ENCODE results near the gene B4GALNT1.
"Not testable (repeated sequence)": the region's sequence is repeated elsewhere in the genome, so short reads cannot be mapped to it uniquely, and the experiment has no call there.

The B4GALNT1 gene

DNA sequence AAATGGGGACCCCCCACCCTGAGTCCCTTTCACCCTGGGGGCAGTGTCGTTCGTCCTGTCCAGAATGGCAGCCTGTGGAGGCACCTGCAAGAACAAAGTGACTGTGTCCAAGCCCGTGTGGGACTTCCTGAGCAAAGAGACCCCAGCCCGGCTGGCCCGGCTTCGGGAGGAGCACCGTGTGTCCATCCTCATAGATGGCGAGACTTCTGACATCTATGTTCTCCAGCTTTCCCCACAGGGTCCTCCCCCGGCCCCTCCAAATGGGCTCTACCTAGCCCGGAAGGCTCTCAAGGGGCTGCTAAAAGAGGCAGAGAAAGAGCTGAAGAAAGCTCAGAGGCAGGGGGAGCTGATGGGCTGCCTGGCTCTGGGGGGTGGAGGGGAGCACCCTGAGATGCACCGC lies 26.2 kb downstream of the B4GALNT1 start:
- no peak for DNase-seq

DNA sequence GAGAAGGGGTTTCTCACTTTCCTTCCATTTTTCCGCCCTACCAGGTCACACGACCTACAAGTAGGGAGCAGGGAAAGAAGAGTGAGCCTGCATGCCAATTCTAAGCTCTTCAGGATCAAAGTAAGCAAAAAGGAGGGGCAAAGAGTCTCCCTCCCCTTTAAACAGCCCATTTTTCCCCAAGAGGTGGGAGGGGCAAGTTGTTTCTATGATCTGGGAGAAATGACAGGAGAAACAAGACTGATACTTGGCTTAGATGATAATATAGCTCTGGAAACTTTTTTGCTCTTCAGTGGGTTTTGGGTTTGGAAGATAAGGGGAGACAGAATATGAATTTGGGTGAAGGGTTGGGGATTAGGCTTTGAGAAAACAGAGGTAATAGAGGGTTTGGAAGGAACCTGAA lies 26.6 kb downstream of the B4GALNT1 start:
- no peak for DNase-seq

DNA sequence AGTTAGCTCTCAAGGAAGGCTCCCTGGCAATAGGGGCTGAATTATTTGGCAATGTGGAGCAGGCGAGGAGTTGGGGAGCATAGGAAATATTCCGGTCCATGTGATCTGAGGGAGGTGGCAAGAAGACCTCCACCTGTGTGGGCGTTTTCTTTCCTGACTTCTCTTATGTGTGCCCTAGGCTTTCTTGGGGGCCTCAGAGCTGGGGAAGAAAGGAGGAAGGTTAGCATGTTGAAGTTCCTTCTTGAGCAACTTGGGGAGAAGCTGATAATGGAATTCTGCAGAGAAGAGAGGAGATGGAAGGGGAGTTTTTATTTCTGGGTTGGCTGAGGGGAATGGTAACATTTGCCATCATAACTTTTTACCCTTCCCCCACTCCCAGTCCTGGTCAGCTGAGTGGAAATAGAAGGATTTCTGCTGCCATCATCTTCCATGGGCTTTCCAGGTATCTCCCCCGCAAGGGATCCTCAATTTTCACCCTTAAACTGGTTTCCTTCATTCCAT lies 27.1 kb downstream of the B4GALNT1 start:
- DNase-seq = no peak

DNA sequence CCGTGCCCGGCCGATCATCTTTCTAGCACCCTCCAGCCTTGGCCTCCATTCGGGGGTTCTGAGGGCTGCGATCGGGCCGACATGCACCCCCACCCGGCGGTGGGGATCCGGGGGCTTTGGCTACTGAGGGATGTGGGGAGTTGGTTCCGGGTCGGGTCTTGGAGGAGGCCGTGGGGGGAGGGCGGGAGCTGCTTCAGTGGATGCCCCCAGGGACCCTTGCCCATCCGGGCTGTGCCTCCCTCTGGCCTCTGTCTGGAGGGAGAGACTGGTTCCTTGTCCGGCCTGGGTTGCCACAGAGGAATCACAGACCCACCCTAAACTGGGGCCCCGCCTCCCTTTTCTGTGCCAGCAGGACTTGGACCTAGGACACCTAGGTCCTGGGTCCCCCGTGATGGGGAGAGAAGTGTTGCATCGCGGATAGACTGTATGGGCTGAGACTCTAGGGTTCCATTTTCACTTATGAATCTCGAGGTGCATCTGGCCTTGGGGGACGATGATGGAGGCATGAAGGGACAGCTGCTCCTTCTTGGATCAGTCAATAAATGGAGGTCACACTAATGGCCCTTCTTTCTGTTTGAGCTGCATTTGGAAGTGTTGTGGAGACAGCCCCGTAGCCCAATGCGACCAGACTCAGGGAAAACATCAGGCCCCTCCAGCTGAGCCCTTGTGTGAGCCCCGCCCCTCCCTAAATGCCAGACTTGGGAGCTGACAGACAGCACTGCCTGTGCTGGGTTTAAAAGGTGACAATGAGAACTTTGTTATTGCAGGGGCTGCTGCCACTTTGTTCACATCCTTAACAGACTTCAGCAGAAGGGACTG lies 27.8 kb downstream of the B4GALNT1 start:
- peak; percentile 63 for DNase-seq

DNA sequence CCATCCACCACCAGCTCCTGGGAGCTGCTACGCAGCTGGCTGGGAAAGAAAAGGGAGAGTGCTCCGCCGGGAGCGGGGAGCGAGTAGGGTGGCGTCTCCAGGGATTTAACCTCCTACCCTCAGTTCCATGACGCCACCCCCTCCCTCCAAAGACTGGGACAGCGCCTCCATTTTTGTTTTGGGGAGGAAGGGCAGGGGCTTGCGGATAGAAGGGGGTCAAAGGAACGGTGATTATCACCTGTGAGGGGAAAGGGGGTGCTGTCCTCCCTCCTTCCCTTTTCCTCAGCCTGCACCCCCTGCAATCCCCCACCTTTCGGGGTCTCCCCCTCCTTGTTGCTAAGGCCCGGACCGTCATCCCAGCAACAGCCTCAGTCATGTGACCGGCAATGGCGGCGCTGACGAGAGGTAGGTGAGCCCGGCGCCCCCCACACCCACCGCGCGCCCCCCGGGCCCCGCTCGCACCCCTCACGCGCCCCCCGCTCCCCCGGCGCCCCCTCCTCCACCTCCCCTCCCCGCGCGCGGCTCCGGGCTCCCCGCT lies 28.5 kb downstream of the B4GALNT1 start, which contains the start of gene DTX3:
DTX3 (plus strand) TSS at position 371 of the 538 bp plus-strand sequence. CDS start 1,694 bp downstream, outside the sequence.
- DNase-seq = peak; percentile 69

DNA sequence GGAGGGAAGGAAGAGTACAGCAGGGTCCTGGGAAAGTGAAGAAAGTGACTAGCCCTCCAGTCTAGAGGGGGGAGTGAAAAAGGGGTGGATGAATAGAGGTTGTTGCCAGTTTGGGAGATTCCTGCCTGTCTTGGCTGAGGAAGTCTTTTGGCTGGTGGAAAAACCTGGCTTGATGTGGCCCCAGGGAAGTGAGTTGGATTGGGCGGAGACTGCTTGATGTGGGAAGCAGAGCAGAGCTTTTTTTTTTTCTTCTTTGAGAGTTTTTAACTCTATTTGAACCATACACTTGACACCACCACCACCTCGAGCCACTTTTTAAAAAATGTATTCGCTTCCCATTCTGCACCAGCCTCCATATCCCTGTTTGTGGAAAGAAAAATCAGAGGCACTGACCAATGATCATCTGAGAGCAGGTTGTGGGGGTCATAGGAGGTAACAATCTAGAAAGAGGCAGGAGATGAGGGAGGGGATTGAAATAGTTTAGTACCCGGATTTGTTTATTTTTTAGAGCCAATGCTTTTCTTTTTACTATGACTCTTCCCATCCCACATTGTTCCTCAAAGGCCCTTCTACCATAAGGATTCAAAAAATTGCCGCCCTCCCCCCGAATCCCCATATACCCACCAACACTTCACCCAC lies 29.1 kb downstream of the B4GALNT1 start:
- DNase-seq = peak; percentile 89

DNA sequence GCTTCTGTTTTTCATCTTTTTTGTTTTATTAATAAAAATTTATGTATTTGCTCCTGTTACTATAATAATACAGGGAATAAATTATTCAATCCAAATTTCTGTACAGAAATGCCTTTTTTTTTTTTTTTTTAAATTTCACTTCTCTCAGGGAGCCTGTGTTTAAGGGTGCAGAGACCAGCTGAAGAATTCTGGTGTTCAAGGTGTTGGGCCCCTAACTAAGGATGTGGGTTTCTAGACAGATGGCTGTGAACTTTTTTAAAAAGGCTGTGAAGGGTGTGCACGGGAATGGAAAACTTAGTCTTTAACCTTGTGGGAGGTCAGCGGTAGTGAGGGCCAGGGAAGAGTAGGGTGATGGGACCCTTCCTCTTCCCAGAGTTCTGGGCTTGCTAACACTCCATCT lies 29.7 kb downstream of the B4GALNT1 start:
- DNase-seq = no peak

DNA sequence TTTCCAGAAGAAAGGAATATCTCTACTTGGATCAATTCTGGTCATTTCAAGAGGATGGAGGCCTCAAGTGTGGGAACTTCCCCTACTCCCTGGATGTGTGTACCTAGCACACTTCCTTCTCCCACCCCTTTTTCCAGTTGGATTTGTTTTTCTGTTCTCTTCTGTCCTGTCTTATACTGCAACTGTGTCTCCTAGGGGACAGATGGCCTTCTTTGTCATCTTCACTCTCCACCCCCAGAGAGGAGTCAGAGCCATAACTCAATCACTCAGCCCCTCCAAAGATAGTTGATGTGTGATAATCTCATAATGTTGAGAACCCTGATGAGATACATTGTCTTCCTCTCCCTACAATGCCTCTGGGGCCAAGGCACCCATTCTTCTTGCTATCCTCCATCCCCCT lies 30.5 kb downstream of the B4GALNT1 start:
- DNase-seq = no peak

DNA sequence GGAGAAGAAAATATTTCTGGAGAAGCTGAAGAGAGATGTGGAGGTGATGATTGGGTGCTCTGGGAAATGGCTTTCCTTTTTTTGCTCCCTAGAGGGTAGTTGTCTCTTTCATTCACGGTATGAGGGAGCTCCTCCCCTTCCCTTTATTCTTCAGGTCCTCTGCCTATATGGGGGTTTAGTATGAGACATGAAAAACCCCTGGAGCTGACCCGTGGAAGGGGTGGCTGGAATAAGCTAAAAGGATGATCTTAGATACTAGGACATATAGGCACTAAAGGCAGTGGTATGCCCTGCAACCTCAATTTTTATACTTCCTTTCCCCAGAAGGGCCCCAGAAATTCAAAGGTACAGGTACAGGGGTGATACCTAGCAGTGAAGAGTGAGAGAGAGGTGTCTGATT lies 32.6 kb downstream of the B4GALNT1 start:
- no peak for DNase-seq

DNA sequence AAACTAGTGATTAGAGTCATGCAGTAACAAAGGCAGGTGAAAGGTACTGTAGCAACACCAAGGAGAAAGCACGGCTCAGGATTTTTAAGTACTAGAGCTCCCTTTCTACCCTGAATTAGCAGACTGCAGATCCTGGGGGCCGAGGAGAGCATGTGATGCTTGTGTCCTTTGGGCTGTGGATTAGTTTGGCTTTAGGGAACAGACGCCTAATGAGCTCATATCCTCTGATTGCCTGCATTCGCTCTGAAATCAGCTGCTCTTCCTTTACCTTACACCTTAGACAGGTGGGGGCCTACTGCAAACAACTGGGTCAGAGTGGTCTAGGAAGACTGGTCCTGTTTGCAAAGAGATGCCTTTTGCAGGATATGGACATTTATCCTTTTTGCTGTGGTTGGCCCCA lies 39.8 kb downstream of the B4GALNT1 start:
- DNase-seq = no peak

DNA sequence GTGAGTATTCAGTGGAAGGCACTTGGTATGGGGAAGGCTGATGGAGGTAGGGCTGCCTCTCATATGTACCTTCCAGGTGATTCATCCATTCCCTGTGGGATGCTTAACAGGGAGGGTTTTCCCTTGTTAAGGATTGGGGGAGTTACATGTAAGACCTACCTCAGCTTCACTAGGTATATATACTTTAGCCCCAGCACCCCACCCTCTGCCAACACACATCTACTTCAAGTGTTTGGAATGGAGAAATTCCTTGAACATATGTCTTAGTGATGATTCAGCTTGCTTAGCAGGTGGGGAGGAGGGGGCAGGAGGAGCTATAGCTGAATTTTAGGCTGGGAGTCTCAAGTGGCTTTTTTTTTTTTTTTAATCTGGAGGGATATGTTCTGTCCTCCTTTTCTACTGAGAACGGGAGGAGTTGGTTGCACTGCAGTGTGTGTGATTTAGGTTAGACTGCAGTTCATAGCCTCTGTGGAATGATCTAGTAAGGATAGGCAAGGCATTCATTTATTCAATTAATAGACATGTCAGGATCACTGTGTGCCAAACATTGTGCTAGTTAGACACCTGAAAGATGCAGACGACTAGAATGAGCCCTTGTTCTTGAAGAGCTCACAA lies 40.3 kb downstream of the B4GALNT1 start:
- DNase-seq = no peak

DNA sequence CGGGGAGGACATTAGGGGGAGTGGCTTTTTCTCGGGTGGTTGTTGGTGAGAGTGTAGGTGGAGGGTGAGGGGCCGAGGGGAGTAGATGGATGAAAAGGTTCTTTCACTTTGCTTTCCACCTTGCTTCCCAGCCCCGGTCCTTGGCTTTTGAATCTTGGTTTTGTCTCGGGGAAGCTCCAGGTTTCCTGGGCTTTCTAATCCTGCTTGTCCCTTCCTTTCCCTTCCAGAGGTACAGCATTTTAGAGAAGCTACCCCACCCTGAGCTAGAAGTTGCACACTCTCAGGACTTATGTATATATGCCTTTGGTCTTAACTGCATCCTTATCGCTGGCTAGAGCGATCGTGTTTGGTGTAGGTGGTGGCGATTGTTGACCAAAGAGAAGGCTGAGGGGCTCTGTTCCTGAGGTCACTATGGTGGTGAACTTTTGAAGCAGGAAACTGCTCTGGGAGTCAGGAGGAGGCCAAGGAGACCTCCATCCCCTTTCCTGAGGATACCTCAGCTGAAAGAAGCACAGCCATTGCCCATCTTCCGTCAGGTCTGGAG lies 41.1 kb downstream of the B4GALNT1 start:
- no peak for DNase-seq

DNA sequence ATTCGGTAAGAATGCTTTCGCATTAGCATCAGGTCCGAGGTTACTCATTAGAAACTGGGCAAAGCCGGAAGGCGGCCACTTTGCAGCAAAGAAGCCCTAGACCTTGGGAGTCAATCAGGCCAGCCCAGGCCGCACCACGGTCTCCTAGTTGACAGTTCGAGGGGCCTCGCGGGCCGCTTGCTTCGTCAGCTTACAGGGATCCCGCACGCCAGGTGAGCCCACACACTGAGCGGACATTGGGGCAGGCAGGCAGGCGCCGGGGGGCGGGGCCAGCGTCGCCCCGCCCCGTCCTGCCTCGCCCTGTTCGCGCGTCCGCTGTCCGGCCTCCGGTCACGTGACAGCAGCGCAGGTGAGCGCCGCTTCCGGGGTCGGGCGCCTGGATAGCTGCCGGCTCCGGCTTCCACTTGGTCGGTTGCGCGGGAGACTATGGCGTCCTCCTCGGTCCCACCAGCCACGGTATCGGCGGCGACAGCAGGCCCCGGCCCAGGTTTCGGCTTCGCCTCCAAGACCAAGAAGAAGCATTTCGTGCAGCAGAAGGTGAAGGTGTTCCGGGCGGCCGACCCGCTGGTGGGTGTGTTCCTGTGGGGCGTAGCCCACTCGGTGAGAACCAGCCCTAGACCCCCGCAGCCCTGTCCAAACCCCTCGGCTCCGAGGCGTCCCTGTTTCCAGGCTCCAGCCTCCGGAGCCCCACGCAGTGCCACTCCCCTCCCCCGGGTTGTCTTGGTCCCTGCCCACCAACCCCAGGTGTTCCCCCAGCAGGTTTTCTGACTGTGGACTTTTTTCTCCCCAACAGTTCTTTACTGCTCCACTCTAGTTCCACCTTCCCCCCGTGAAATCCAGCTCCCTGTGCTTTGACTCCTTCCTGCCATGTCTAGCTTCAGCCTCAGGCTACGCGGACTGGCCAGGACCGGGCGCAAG lies 41.9 kb downstream of the B4GALNT1 start, which contains the start of gene PIP4K2C:
PIP4K2C (plus strand) TSS at position 329 of the 918 bp plus-strand sequence; CDS start at position 427, 98 bp downstream.
- DNase-seq = peak; percentile 75

DNA sequence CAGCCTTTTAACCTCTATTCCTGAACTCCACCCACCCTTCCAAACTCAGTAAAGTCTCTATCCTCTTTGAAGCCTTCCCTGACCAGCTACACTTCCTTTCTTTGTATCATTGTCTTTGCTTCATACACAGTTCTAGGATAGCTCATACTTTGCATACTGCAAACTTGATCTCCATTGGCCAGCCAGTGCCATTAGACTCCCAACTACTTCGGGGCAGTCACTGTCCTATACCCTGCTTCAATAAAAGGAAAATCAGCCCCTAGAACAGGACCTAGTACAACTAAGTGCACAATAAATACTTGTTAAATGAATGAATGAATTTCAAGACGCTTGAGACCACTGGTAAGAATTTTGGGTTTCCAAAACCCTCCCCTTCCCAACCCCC lies 42.5 kb downstream of the B4GALNT1 start:
- DNase-seq = no peak

DNA sequence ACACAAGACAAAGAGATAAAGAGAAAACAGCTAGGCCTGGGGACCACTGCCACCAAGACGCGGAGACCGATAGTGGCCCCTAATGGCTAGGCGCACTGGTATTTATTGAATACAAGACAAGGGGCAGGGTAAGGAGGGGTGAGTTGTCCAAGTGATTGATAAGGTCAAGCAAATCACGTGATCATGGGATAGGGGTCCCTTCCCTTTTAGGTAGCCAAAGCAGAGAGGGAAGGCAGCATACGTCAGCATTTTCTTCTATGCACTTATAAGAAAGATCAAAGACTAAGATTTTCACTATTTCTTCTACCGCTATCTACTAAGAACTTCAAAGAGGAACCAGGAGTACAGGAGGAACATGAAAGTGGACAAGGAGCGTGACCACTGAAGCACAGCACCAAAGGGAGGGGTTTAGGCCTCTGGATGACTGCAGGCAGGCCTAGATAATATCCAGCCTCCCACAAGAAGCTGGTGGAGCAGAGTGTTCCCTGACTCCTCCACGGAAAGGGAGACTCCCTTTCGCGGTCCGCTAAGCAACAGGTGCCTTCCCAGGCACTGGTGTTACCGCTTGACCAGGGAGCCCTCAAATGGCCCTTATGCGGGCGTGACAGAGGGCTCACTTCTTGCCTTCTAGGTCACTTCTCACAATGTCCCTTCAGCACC lies 43.9 kb downstream of the B4GALNT1 start:
- DNase-seq = not testable (repeated sequence)

DNA sequence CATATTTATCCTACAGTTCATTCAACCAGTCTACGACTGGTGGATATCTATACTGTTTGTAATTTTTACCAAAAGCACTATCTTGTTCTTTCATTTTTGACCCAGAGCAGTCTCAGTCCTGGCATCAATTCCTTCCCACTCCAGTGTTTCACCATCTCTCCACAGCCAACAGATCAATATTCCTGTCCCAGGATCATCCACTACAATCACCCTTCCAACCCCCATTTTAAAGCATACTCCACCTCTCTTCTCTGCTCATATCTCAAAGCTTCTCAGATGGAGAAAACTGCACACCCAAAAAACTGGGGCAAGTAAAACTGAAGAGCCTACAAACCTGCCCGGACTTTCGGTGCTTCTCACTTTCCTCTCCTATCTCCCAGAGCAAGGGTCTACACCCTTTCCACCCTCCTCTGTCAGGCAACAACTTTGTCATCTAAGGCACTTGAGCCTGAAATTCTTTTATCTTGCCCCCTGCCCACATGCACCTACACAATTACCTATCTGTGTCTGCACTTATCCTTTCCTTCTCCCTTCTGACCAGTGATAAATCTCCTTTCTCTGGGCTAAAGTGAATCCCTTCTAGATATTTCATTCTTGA lies 46.1 kb downstream of the B4GALNT1 start:
- no peak for DNase-seq

DNA sequence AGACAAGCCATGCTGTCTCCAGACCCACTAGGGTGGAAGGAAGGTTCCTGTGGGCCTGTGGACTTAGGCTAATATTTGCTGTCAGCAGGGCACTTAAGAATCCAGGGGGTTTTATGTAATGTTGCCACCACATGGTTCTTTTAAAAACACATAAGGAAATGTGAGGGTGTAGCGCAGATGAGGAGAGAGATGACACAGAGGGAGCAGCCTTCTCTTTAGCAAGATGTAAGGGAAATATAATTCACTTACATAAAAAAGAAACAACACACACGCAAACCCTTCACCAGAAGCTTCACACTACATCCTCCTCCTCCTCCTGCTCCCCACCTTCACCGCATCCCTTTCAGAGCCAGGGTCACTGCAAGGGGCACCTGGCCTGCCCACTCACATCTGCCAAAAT lies 46.9 kb downstream of the B4GALNT1 start:
- DNase-seq = no peak

DNA sequence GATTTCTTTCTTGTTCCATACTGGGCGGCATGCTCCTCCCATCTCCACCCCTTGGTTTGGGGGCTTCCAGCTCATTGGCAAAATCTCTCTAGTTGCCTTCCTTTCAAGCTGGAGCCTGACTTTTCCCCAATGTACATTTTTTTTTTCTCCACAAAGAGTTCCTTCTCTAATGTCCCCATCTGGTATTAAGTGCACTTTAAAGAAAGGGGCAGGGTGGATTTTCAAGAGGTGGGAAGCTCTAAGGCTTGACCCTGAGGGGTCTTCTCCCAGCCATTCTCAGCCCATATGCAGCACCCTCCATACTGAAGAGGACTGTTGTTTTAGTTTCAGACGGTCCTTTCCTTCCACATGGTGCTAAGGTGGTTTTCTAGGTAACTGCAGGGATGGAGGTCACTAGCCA lies 47.8 kb downstream of the B4GALNT1 start:
- no peak for DNase-seq

DNA sequence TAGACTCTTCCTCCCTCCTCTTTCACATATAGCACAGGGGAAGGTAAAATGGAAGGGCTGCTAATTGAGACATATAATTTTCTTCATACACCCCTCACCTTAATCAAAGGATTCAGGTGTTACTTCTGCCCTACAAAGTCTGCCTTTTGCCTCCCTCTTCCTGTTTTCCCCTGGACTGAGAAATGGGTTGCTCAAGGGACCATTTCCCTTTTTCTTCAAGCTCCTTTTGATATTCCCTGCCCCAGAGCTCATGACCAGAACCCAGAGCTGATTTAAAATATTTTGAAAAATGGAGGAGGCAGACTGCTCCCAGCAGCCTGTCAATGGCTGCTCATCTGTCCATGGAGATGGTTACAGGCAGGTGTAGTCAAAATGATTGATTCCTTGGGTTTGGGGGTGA lies 48.3 kb downstream of the B4GALNT1 start:
- DNase-seq = no peak

DNA sequence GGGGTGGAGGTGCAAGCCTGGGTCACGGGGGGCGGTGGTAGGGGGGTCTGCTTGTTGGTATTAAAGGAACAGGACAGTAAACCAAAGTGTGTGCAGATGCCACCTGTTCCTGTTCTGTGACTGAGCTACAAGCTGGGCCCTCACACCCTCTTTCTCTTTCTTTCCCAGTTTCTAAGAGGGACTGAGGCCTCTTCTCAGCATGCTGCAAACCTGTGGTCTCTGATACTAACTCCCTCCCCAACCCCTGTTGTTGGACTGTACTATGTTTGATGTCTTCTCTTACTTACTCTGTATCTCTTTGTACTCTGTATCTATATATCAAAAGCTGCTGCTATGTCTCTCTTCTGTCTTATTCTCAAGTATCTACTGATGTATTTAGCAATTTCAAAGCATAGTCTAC lies 49.0 kb downstream of the B4GALNT1 start:
- DNase-seq = no peak

All from right hindlimb (tissue), 1 donor.